Measurements from ENCODE around the gene OR52R1.
"Not testable (repeated sequence)": the region's sequence is repeated elsewhere in the genome, so short reads cannot be mapped to it uniquely, and the experiment has no call there.

OR52R1 gene

GRCh38 chr11:4826425-4826824, 22.2 kb upstream of the OR52R1 start:
- no peak for TF ChIP-seq CTCF (IDR thresholded peaks at IDR 0.05; ENCODE audit: control extremely low read depth, extremely low read depth, low read depth, missing control alignments)
- POLR2A ChIA-PET: no interaction called here
- CTCF ChIA-PET: interaction anchor here (1.0 to 2.4 kb wide), 3 partner anchors 16 to 639 kb away, joined by 3 to 11 read pairs (median 4); partner anchors contain the start of gene OR51D1
- no peak for DNase-seq (ENCODE audit: extremely low spot score)

GRCh38 chr11:4825132-4825531, 21.0 kb upstream of the OR52R1 start:
- no peak for TF ChIP-seq CTCF (IDR thresholded peaks at IDR 0.05; ENCODE audit: control extremely low read depth, extremely low read depth, low read depth, missing control alignments)
- POLR2A ChIA-PET: no interaction called here
- CTCF ChIA-PET: interaction anchor here (1.2 to 2.4 kb wide), 2 partner anchors 188 to 637 kb away, joined by 4 to 11 read pairs; partner anchors contain the start of gene OR51D1
- no peak for DNase-seq (ENCODE audit: extremely low spot score)

GRCh38 chr11:4821021-4821420, 16.8 kb upstream of the OR52R1 start, which contains the start of gene OR51F2:
OR51F2 (plus strand) TSS chr11:4821321; CDS start chr11:4821422, 101 bp downstream.
- DNase-seq (ENCODE audit: extremely low spot score): no peak
- ChIA-PET CTCF (no interaction called here), POLR2A (no interaction called here)
- TF ChIP-seq CTCF (IDR thresholded peaks at IDR 0.05; ENCODE audit: control extremely low read depth, extremely low read depth, low read depth, missing control alignments): no peak

- ChIA-PET POLR2A (no interaction called here), CTCF (no interaction called here)
- no peak for TF ChIP-seq CTCF (IDR thresholded peaks at IDR 0.05; ENCODE audit: control extremely low read depth, extremely low read depth, low read depth, missing control alignments)
- DNase-seq (ENCODE audit: extremely low spot score): no peak
Measured at GRCh38 chr11:4809246-4809645, 5.1 kb upstream of the OR52R1 start.

GRCh38 chr11:4808476-4808875, 4.3 kb upstream of the OR52R1 start:
- no peak for DNase-seq (ENCODE audit: extremely low spot score)
- no peak for TF ChIP-seq CTCF (IDR thresholded peaks at IDR 0.05; ENCODE audit: control extremely low read depth, extremely low read depth, low read depth, missing control alignments)
- ChIA-PET POLR2A (no interaction called here), CTCF (no interaction called here)

GRCh38 chr11:4801316-4801715, 2.9 kb downstream of the OR52R1 start:
- POLR2A ChIA-PET; CTCF ChIA-PET; DNase-seq (ENCODE audit: extremely low spot score): not testable (repeated sequence)

- ChIA-PET CTCF (no interaction called here), POLR2A (no interaction called here)
- DNase-seq (ENCODE audit: extremely low spot score): no peak
- TF ChIP-seq CTCF (IDR thresholded peaks at IDR 0.05; ENCODE audit: control extremely low read depth, extremely low read depth, low read depth, missing control alignments): no peak
Measured at GRCh38 chr11:4798427-4799183, 5.6 kb downstream of the OR52R1 start.
